ENCODE measurements around the gene TRA2B. TPM values are rescaled to one million over a fixed set of nuclear protein-coding genes. Genes with fewer than 3 reads are reported as not detected.

Gene TRA2B
- total RNA-seq, 2 experiments from 2014 or later = 549 to 585 TPM

GRCh38 chr3:185958626-185959025 lies 20.8 kb upstream of the TRA2B start:
- Mint-ChIP-seq H3K9me3 (no peaks in the 10 kb centered on the region), H3K4me1 (ENCODE audit: low read depth) (no peaks in the 10 kb centered on the region), H3K36me3 (ENCODE audit: low read depth) (no peaks in the 10 kb centered on the region), H3K4me3 (no peak overlapping the region), H3K27me3 (peaks cover 7% of the 10 kb centered on the region), H3K27ac (no peak overlapping the region)
- ChIA-PET POLR2A (interaction anchor here (2.0 kb wide), 2 partner anchors 15 to 21 kb away, joined by 10 to 23 read pairs; partner anchors contain the start of gene TRA2B), CTCF (no interaction called here)
- peaks cover 13% of the 10 kb centered on the region for H3K4me1 ChIP-seq (ENCODE audit: insufficient read depth, low read length)
- H3K27ac ChIP-seq (ENCODE audit: low read depth in 1 of 2, low read length in 2 of 2) = no peak overlapping the region
- no peak for TF ChIP-seq CTCF (IDR thresholded peaks at IDR 0.05)
- no peaks in the 10 kb centered on the region for H3K27me3 ChIP-seq (ENCODE audit: control insufficient read depth in 1 of 2, insufficient read depth in 2 of 2, low read length in 2 of 2)
- no peak overlapping the region for H3K4me3 ChIP-seq (ENCODE audit: low read length)
- H3K9me3 ChIP-seq (ENCODE audit: control insufficient read depth in 1 of 2, insufficient read depth in 1 of 2, low read length in 2 of 2) = no peaks in the 10 kb centered on the region
- ATAC-seq (ENCODE audit: poor library complexity) (no peak), DNase-seq (no peak)
- no peaks in the 10 kb centered on the region for H3K36me3 ChIP-seq (ENCODE audit: insufficient read depth, low read length)
- intact Hi-C loops (cut with DNase I, micrococcal nuclease) = no loop called here

GRCh38 chr3:185956244-185956643 lies 18.4 kb upstream of the TRA2B start:
- no peak overlapping the region for H3K27ac ChIP-seq (ENCODE audit: low read depth in 1 of 2, low read length in 2 of 2)
- intact Hi-C loops (cut with DNase I, micrococcal nuclease) = no loop called here
- peaks cover 13% of the 10 kb centered on the region for H3K4me1 ChIP-seq (ENCODE audit: insufficient read depth, low read length)
- no peaks in the 10 kb centered on the region for H3K36me3 ChIP-seq (ENCODE audit: insufficient read depth, low read length)
- no peaks in the 10 kb centered on the region for H3K36me3 Mint-ChIP-seq (ENCODE audit: low read depth)
- ChIA-PET POLR2A (no interaction called here), CTCF (no interaction called here)
- DNase-seq (no peak), ATAC-seq (ENCODE audit: poor library complexity) (no peak)
- no peak overlapping the region for H3K27ac Mint-ChIP-seq
- no peaks in the 10 kb centered on the region for H3K4me1 Mint-ChIP-seq (ENCODE audit: low read depth)
- no peaks in the 10 kb centered on the region for H3K9me3 ChIP-seq (ENCODE audit: control insufficient read depth in 1 of 2, insufficient read depth in 1 of 2, low read length in 2 of 2)
- H3K4me3 Mint-ChIP-seq = no peak overlapping the region
- H3K27me3 ChIP-seq (ENCODE audit: control insufficient read depth in 1 of 2, insufficient read depth in 2 of 2, low read length in 2 of 2) = no peaks in the 10 kb centered on the region
- no peaks in the 10 kb centered on the region for H3K9me3 Mint-ChIP-seq
- H3K4me3 ChIP-seq (ENCODE audit: low read length) = no peak overlapping the region
- H3K27me3 Mint-ChIP-seq = peaks cover 7% of the 10 kb centered on the region
- no peak for TF ChIP-seq CTCF (IDR thresholded peaks at IDR 0.05)

- Histone ChIP-seq H3K36me3 (ENCODE audit: insufficient read depth, low read length) (no peaks in the 10 kb centered on the region), H3K4me3 (ENCODE audit: low read length) (no peak overlapping the region), H3K9me3 (ENCODE audit: control insufficient read depth in 1 of 2, insufficient read depth in 1 of 2, low read length in 2 of 2) (no peaks in the 10 kb centered on the region), H3K27ac (ENCODE audit: low read depth in 1 of 2, low read length in 2 of 2) (no peak overlapping the region), H3K27me3 (ENCODE audit: control insufficient read depth in 1 of 2, insufficient read depth in 2 of 2, low read length in 2 of 2) (no peaks in the 10 kb centered on the region), H3K4me1 (ENCODE audit: insufficient read depth, low read length) (peaks cover 4% of the 10 kb centered on the region)
- H3K27me3 Mint-ChIP-seq = peaks cover 7% of the 10 kb centered on the region
- DNase-seq (no peak), ATAC-seq (ENCODE audit: poor library complexity) (no peak)
- intact Hi-C loops (cut with DNase I, micrococcal nuclease) = no loop called here
- no peaks in the 10 kb centered on the region for H3K4me1 Mint-ChIP-seq (ENCODE audit: low read depth)
- TF ChIP-seq CTCF (IDR thresholded peaks at IDR 0.05) = no peak
- no peaks in the 10 kb centered on the region for H3K9me3 Mint-ChIP-seq
- H3K27ac Mint-ChIP-seq = no peak overlapping the region
- no peaks in the 10 kb centered on the region for H3K36me3 Mint-ChIP-seq (ENCODE audit: low read depth)
- POLR2A ChIA-PET = interaction anchor here (0.7 kb wide), 1 partner anchor 11 kb away, joined by 3 read pairs; no protein-coding TSS in a partner anchor
- H3K4me3 Mint-ChIP-seq = no peak overlapping the region
- CTCF ChIA-PET = interaction anchor here (0.7 to 4.7 kb wide), 2 partner anchors 11 to 661 kb away, joined by 3 to 20 read pairs; no protein-coding TSS in a partner anchor
Measured at GRCh38 chr3:185954366-185954723, 16.5 kb upstream of the TRA2B start.
